Measurements from ENCODE around the gene FADS2.

DNA sequence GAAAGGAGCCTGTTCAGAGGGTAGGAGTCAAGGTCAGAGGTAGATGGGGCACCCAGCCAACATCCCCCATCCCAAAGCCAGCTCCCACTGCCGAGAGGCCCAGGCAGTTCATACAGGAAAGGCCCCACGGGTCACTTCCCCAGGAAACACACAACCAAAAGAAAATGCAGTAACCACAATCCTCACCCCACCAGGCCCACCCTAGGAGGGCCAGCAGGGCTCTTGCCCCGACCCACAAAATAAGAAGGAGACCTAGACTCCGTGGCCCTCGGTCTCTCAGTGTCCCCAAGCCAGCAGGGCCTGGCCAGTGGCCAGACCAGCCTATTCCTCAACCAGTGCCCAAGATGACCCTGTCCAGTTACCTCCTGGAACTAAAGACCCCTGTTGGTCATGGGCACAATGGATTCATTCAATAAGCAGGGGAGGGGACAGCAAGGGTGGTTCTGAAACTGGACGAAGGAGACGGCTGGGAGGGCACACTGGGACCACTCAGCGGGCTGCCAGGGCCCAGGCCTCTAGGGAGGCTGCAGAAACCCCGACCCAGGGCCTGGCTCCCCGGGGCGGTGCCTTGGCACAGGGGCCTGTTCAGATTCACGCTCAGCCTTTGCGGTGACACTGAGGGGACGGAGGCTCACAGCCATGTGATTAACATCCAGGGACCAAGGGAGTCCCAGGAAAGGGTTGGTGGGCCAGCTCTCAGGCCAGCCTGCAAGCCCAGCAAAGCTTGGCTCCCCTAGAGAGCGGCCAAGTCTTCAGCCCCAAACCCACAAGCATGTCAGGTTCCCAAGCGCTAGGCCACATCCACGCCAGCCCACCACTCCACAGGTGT is 83.8 kb downstream of the FADS2 start:
- TF ChIP-seq EZH2phosphoT487 (IDR thresholded peaks at IDR 0.05; ENCODE audit: insufficient read depth, low read depth) (no peak), EZH2 (IDR thresholded peaks at IDR 0.05; ENCODE audit: insufficient read depth, poor library complexity, severe bottlenecking) (no peak)

Data from GM23248 (cell line).